HCT116 (cell line): ENCODE data around the gene CXCR1.
"Not testable (repeated sequence)": the region's sequence is repeated elsewhere in the genome, so short reads cannot be mapped to it uniquely, and the experiment has no call there.

ENCODE experiments used
- CEBPB ChIP-seq: IDR thresholded peaks from 2 replicates; pipeline ENCODE4 v1.6.1; 2012; ENCODE audit warnings: low read depth
- CTCF ChIP-seq, 3 experiments: fragments of 200-600 bp in 1 of 3; sonication (generic) in 1 of 3; IDR thresholded peaks in 2 of 3; conservative IDR thresholded peaks in 1 of 3; 2 replicates each; pipeline ENCODE4 v1.5.1; 2012 to 2017; ENCODE audit warnings: low read depth in 2 of 3, low read length in 2 of 3, antibody characterized with exemption in 1 of 3, borderline replicate concordance in 1 of 3, control low read depth in 1 of 3, mild to moderate bottlenecking in 1 of 3, mixed read lengths in 1 of 3, mixed run types in 1 of 3, moderate library complexity in 1 of 3; ENCODE audit not compliant: insufficient read depth in 1 of 3
- ELF1 ChIP-seq: IDR thresholded peaks from 2 replicates; pipeline ENCODE4 v1.6.1; 2012; ENCODE audit warnings: low read depth, borderline replicate concordance
- EZH2 ChIP-seq: fragments of 200-600 bp; sonication (generic); IDR thresholded peaks from 2 replicates; pipeline ENCODE4 v1.6.1; 2017; ENCODE audit warnings: antibody characterized with exemption, mixed run types
- EZH2phosphoT487 ChIP-seq: fragments of 200-600 bp; IDR thresholded peaks from 2 replicates; pipeline ENCODE4 v1.6.1; 2018; ENCODE audit warnings: antibody characterized with exemption, borderline replicate concordance
- POLR2A ChIP-seq: IDR thresholded peaks from 2 replicates; pipeline ENCODE4 v1.7.0; 2011; ENCODE audit warnings: borderline replicate concordance; ENCODE audit not compliant: insufficient read depth, insufficient read length; ENCODE audit errors: extremely low read depth
- POLR2AphosphoS5 ChIP-seq: IDR thresholded peaks from 2 replicates; pipeline ENCODE4 v1.6.1; 2011; ENCODE audit warnings: mild to moderate bottlenecking, low read depth, low read length, moderate library complexity
- TCF7L2 ChIP-seq: IDR thresholded peaks from 2 replicates; pipeline ENCODE4 v1.7.0; 2011; ENCODE audit warnings: borderline replicate concordance, inconsistent platforms; ENCODE audit not compliant: insufficient read depth, insufficient read length; ENCODE audit errors: extremely low read depth
- ZNF274 ChIP-seq: fragments of 200-500 bp; sonication (Bioruptor generic); IDR thresholded peaks from 2 replicates; pipeline ENCODE4 v1.6.1; 2014; ENCODE audit warnings: mild to moderate bottlenecking, low read depth, low read length, inconsistent platforms
- TF ChIP-seq, protein P1 (sequence below): IDR thresholded peaks from 2 replicates; pipeline ENCODE4 v1.6.1; 2012; ENCODE audit warnings: low read depth

GRCh38 chr2:218122286-218122685 is 44.5 kb downstream of the CXCR1 start:
- TF ChIP-seq POLR2AphosphoS5; CTCF (IDR thresholded peaks at IDR 0.05 in 2 of 3, conservative IDR thresholded peaks at IDR 0.05 in 1 of 3; ENCODE audit: borderline replicate concordance in 1 of 3, insufficient read depth in 1 of 3, low read depth in 2 of 3, low read length in 2 of 3); EZH2; EZH2phosphoT487; POLR2A; TCF7L2; ELF1; CEBPB; ZNF274: not testable (repeated sequence)
- TF ChIP-seq, protein P1, sequence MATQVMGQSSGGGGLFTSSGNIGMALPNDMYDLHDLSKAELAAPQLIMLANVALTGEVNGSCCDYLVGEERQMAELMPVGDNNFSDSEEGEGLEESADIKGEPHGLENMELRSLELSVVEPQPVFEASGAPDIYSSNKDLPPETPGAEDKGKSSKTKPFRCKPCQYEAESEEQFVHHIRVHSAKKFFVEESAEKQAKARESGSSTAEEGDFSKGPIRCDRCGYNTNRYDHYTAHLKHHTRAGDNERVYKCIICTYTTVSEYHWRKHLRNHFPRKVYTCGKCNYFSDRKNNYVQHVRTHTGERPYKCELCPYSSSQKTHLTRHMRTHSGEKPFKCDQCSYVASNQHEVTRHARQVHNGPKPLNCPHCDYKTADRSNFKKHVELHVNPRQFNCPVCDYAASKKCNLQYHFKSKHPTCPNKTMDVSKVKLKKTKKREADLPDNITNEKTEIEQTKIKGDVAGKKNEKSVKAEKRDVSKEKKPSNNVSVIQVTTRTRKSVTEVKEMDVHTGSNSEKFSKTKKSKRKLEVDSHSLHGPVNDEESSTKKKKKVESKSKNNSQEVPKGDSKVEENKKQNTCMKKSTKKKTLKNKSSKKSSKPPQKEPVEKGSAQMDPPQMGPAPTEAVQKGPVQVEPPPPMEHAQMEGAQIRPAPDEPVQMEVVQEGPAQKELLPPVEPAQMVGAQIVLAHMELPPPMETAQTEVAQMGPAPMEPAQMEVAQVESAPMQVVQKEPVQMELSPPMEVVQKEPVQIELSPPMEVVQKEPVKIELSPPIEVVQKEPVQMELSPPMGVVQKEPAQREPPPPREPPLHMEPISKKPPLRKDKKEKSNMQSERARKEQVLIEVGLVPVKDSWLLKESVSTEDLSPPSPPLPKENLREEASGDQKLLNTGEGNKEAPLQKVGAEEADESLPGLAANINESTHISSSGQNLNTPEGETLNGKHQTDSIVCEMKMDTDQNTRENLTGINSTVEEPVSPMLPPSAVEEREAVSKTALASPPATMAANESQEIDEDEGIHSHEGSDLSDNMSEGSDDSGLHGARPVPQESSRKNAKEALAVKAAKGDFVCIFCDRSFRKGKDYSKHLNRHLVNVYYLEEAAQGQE: not testable (repeated sequence)
